ENCODE measurements around the gene USHBP1.
"Not testable (repeated sequence)": the region's sequence is repeated elsewhere in the genome, so short reads cannot be mapped to it uniquely, and the experiment has no call there.

Gene USHBP1

GRCh38 chr19:17295551-17295950 is 31.0 kb upstream of the USHBP1 start:
- H3K4me3 ChIP-seq (ENCODE audit: low read length); H3K9me3 ChIP-seq (ENCODE audit: control insufficient read depth, insufficient read depth, low read length); DNase-seq (ENCODE audit: low read depth, low spot score); H3K4me1 ChIP-seq (ENCODE audit: control insufficient read depth, insufficient read depth, low read length); H3K36me3 ChIP-seq (ENCODE audit: control insufficient read depth, insufficient read depth, low read length); H3K27me3 ChIP-seq (ENCODE audit: control insufficient read depth, insufficient read depth, low read length); H3K27ac ChIP-seq (ENCODE audit: low read length): not testable (repeated sequence)
- WGBS (ENCODE audit: insufficient coverage, insufficient read length) = no CpG with 5 or more reads among the region's 6 CpGs

DNA sequence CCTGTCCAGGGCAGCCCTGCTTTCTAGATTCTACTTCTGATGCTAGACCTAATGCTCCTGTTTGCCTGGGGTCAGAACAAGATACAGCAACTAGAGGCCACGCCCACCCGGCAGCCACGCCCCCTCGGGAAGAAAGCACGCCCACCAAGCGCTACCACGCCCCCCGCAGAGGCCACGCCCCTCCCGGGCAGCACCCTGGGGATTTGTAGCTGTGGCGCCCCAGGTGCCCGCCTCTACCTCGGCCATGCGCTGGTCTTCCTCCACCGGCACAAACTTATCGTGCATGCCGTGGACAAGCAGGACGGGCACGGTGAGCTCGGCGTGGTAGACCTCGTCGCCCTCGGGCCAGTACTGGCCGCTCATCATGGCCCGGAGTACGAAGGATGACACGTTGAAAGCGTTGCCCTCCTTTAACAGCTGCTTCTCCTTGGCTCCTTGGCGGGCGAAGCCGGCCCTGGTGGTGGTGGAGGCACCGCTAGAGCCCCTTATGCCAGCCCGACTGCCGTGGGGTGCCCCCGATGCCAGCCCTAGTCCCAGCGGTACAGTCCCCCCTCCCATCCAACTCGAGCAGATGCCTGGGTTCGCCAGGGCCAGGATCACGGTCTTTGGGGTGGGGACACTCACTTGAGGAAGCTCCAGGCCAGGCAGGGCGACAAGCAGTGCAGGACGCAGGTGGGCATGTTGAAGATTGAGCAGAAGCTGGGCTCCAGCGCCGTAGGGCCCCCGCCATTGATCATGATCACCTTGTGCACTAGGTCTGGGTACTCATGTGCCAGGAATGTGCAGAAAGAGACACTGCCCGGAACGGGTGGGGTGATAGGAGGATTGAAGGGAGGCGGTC is 29.7 kb upstream of the USHBP1 start:
- H3K27me3 ChIP-seq (ENCODE audit: control insufficient read depth, insufficient read depth, low read length) = no peaks in the 10 kb centered on the region
- H3K27ac ChIP-seq (ENCODE audit: low read length) = no peak overlapping the region
- 0 out of 2 replicates have a peak, but pooled peaks cover 5% of the 10 kb centered on the region for H3K4me1 ChIP-seq (ENCODE audit: control insufficient read depth, insufficient read depth, low read length)
- peaks cover 6% of the 10 kb centered on the region; the same call in 1 of the 2 replicates for H3K36me3 ChIP-seq (ENCODE audit: control insufficient read depth, insufficient read depth, low read length)
- WGBS (ENCODE audit: insufficient coverage, insufficient read length) = no CpG with 5 or more reads among the region's 48 CpGs
- no peak overlapping the region for H3K4me3 ChIP-seq (ENCODE audit: low read length)
- DNase-seq (ENCODE audit: low read depth, low spot score) = no peak
- H3K9me3 ChIP-seq (ENCODE audit: control insufficient read depth, insufficient read depth, low read length) = no peaks in the 10 kb centered on the region

GRCh38 chr19:17293605-17294004 is 29.1 kb upstream of the USHBP1 start:
- H3K36me3 ChIP-seq (ENCODE audit: control insufficient read depth, insufficient read depth, low read length) = peaks cover 4% of the 10 kb centered on the region; the same call in 1 of the 2 replicates
- no peak overlapping the region for H3K27ac ChIP-seq (ENCODE audit: low read length)
- no peaks in the 10 kb centered on the region for H3K27me3 ChIP-seq (ENCODE audit: control insufficient read depth, insufficient read depth, low read length)
- H3K4me3 ChIP-seq (ENCODE audit: low read length) = no peak overlapping the region
- no peak for DNase-seq (ENCODE audit: low read depth, low spot score)
- WGBS (ENCODE audit: insufficient coverage, insufficient read length) = no CpG with 5 or more reads among the region's 14 CpGs
- H3K4me1 ChIP-seq (ENCODE audit: control insufficient read depth, insufficient read depth, low read length) = 0 out of 2 replicates have a peak, but pooled peaks cover 5% of the 10 kb centered on the region
- no peaks in the 10 kb centered on the region for H3K9me3 ChIP-seq (ENCODE audit: control insufficient read depth, insufficient read depth, low read length)

DNA sequence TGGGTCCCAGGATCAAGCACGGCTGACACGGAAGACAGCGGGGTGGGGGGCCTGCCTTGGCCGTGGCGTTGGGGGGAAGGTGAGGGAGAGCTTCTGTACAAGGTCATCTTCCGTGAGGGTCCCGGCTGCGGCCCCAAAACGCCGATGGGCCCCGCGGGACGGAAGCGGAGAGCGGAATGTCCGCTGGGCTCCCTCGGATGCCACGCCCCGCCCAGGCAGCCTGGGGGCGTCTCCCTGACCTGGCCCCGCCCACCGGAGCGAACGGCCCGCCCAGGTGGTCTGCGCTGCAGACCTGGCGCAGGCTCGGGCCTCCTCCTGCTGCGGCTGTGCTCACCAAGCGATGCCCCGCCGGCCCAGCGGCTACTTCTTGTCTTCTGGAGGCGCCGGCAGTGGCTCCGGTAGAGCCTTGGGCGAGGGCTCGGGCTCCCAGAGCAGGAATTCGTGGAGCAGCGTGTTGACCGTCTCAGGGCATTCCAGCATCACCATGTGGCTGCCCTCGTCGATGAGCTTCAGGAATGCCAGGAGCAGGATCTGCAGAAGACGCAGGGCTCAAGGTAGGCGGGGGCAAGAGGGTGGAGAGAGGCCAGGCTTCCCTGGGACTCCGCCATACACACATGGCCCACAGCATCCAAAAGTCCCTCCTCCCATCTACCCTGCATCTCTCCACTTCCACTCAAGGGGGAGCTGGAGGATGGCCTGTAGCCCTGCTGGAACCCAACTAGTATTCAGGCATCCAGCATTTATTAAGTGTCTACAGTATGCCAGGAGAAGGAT is 27.9 kb upstream of the USHBP1 start:
- no CpG with 5 or more reads among the region's 46 CpGs for WGBS (ENCODE audit: insufficient coverage, insufficient read length)
- Histone ChIP-seq H3K27me3 (ENCODE audit: control insufficient read depth, insufficient read depth, low read length) (no peaks in the 10 kb centered on the region), H3K36me3 (ENCODE audit: control insufficient read depth, insufficient read depth, low read length) (peaks cover 4% of the 10 kb centered on the region; the same call in 1 of the 2 replicates), H3K27ac (ENCODE audit: low read length) (no peak overlapping the region), H3K4me1 (ENCODE audit: control insufficient read depth, insufficient read depth, low read length) (0 out of 2 replicates have a peak, but pooled peaks cover 5% of the 10 kb centered on the region), H3K4me3 (ENCODE audit: low read length) (peak overlapping the region; percentile 31; the same call in 1 of the 2 replicates), H3K9me3 (ENCODE audit: control insufficient read depth, insufficient read depth, low read length) (no peaks in the 10 kb centered on the region)
- no peak for DNase-seq (ENCODE audit: low read depth, low spot score)

GRCh38 chr19:17289489-17289888 is 24.9 kb upstream of the USHBP1 start:
- no peak for DNase-seq (ENCODE audit: low read depth, low spot score)
- no peaks in the 10 kb centered on the region for H3K27me3 ChIP-seq (ENCODE audit: control insufficient read depth, insufficient read depth, low read length)
- H3K27ac ChIP-seq (ENCODE audit: low read length) = no peak overlapping the region
- no peak overlapping the region for H3K4me3 ChIP-seq (ENCODE audit: low read length)
- H3K36me3 ChIP-seq (ENCODE audit: control insufficient read depth, insufficient read depth, low read length) = peaks cover 1% of the 10 kb centered on the region; the same call in 1 of the 2 replicates
- no CpG with 5 or more reads among the region's 22 CpGs for WGBS (ENCODE audit: insufficient coverage, insufficient read length)
- H3K4me1 ChIP-seq (ENCODE audit: control insufficient read depth, insufficient read depth, low read length) = 0 out of 2 replicates have a peak, but pooled peaks cover 4% of the 10 kb centered on the region
- no peaks in the 10 kb centered on the region for H3K9me3 ChIP-seq (ENCODE audit: control insufficient read depth, insufficient read depth, low read length)

DNA sequence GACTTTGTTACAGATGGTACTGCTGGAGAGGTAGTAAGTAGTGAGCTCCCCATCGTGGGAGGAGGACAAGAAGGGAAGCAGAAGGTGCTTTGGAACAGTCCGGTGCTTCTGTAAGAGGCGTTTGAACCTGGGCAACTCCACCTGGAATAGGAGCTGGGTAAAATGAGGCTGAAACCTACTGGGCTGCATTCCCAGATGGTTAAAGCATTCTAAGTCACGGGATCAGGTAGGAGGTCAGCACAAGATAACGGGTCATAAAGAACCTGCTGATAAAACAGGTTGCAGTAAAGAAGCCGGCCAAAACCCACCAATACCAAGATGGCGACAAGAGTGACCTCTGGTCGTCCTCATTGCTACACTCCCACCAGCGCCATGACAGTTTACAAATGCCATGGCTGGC is 22.2 kb upstream of the USHBP1 start:
- no peak for DNase-seq (ENCODE audit: low read depth, low spot score)
- Histone ChIP-seq H3K27ac (ENCODE audit: low read length) (no peak overlapping the region), H3K9me3 (ENCODE audit: control insufficient read depth, insufficient read depth, low read length) (no peaks in the 10 kb centered on the region), H3K4me1 (ENCODE audit: control insufficient read depth, insufficient read depth, low read length) (peaks cover under 1% of the 10 kb centered on the region; the same call in 1 of the 2 replicates), H3K27me3 (ENCODE audit: control insufficient read depth, insufficient read depth, low read length) (no peaks in the 10 kb centered on the region), H3K36me3 (ENCODE audit: control insufficient read depth, insufficient read depth, low read length) (peaks cover 3% of the 10 kb centered on the region; the same call in 1 of the 2 replicates), H3K4me3 (ENCODE audit: low read length) (no peak overlapping the region)
- no CpG with 5 or more reads among the region's 9 CpGs for WGBS (ENCODE audit: insufficient coverage, insufficient read length)

DNA sequence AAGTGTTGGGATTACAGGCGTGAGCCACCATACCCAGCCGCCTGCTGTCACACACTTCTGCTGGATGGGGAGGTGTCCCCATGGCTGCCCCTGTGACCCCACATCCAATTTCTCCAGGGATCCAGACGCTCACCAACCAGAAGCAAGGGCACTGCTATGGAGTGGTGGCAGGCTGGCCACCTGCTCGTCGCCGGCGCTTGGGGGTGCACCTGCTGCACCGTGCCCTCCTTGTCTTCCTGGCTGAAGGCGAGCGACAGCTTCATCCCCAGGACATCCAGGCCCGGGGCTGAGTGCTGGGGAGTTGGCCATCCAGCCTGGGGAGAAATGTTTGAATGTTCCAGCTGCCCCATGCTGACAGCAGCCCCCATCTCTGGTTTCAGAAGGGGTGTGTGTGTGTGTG is 21.7 kb upstream of the USHBP1 start:
- no peak overlapping the region for H3K27ac ChIP-seq (ENCODE audit: low read length)
- H3K4me3 ChIP-seq (ENCODE audit: low read length) = no peak overlapping the region
- WGBS (ENCODE audit: insufficient coverage, insufficient read length) = no CpG with 5 or more reads among the region's 11 CpGs
- H3K4me1 ChIP-seq (ENCODE audit: control insufficient read depth, insufficient read depth, low read length) = no peaks in the 10 kb centered on the region; the same call in 1 of the 2 replicates
- H3K36me3 ChIP-seq (ENCODE audit: control insufficient read depth, insufficient read depth, low read length) = peaks cover 3% of the 10 kb centered on the region; the same call in 1 of the 2 replicates
- no peak for DNase-seq (ENCODE audit: low read depth, low spot score)
- H3K9me3 ChIP-seq (ENCODE audit: control insufficient read depth, insufficient read depth, low read length) = no peaks in the 10 kb centered on the region
- no peaks in the 10 kb centered on the region for H3K27me3 ChIP-seq (ENCODE audit: control insufficient read depth, insufficient read depth, low read length)

GRCh38 chr19:17285415-17286135 is 21.0 kb upstream of the USHBP1 start:
- no peaks in the 10 kb centered on the region; the same call in 1 of the 2 replicates for H3K4me1 ChIP-seq (ENCODE audit: control insufficient read depth, insufficient read depth, low read length)
- no peaks in the 10 kb centered on the region for H3K27me3 ChIP-seq (ENCODE audit: control insufficient read depth, insufficient read depth, low read length)
- H3K27ac ChIP-seq (ENCODE audit: low read length) = no peak overlapping the region
- no peak for DNase-seq (ENCODE audit: low read depth, low spot score)
- H3K9me3 ChIP-seq (ENCODE audit: control insufficient read depth, insufficient read depth, low read length) = no peaks in the 10 kb centered on the region
- no CpG with 5 or more reads among the region's 18 CpGs for WGBS (ENCODE audit: insufficient coverage, insufficient read length)
- H3K4me3 ChIP-seq (ENCODE audit: low read length) = no peak overlapping the region
- peaks cover 3% of the 10 kb centered on the region; the same call in 1 of the 2 replicates for H3K36me3 ChIP-seq (ENCODE audit: control insufficient read depth, insufficient read depth, low read length)

DNA sequence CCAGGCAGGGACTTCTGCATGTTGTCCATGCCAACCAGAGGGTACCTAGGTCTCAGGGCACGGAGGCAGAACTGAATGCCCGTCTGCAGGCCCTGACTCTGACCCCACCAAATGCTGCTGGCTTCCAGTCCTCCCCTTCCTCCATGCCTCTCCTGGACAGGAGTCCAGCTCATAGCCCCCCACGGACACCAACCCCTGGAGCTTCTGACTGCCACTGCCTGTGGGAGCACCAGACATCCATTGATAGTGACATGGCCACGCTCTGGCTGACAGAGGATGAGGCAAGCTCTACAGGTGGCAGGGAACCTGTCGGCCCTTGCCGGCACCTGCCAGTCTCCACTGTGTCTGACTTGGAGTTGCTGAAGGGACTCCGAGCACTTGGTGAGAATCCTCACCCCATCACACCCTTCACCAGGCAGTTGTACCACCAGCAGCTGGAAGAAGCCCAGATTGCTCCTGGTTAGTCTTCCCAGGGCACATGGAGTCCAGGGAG is 19.0 kb upstream of the USHBP1 start:
- DNase-seq (ENCODE audit: low read depth, low spot score) = no peak
- Histone ChIP-seq H3K27ac (ENCODE audit: low read length) (no peak overlapping the region), H3K27me3 (ENCODE audit: control insufficient read depth, insufficient read depth, low read length) (no peaks in the 10 kb centered on the region), H3K4me1 (ENCODE audit: control insufficient read depth, insufficient read depth, low read length) (no peaks in the 10 kb centered on the region; the same call in 1 of the 2 replicates), H3K4me3 (ENCODE audit: low read length) (no peak overlapping the region), H3K36me3 (ENCODE audit: control insufficient read depth, insufficient read depth, low read length) (peaks cover 7% of the 10 kb centered on the region), H3K9me3 (ENCODE audit: control insufficient read depth, insufficient read depth, low read length) (no peaks in the 10 kb centered on the region)
- WGBS (ENCODE audit: insufficient coverage, insufficient read length) = no CpG with 5 or more reads among the region's 7 CpGs

All from iPS DF 6.9 (cell line).